ENCODE results near the gene RICTOR.
"Not testable (repeated sequence)": the region's sequence is repeated elsewhere in the genome, so short reads cannot be mapped to it uniquely, and the experiment has no call there.

RICTOR gene

DNA sequence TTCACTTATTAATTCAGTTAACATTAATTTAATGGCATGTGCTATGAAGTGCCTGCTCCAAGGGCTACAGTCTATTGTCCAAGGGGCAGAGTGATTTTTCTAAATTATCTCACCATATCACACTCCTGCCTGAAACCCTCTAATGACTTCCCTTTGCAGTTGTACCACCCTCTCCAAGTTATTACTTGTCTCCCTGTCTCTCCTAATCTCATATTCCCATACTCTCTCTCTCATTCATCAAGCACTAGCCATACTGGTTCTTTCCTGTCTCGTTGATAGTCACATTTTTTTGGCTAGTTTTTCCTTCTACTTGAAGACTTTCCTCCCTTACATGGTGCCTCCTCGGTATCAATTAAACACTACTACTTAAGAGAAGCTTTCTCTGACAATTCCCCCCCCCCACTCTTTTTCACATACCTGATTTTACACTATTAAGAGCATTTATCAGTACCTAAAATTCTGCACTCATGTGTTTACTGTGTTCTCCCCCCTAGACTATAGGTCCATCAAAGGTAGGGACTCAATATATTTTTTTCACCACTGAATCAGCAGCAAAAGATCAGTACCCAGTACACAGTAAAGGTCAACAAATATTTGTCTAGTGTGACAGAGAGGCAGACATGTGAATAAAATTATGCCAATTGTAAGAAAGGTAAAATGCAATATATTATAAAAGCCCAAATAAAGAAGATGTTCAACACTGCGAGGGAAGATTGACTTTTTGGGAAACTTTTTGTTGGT is 19.0 kb downstream of the RICTOR start:
- no peak for DNase-seq (ENCODE audit: low spot score)

GRCh38 chr5:39053189-39053588 is 21.0 kb downstream of the RICTOR start:
- DNase-seq (ENCODE audit: low spot score), result no peak

- DNase-seq (ENCODE audit: low spot score), result no peak
These were observed 22.1 kb downstream of the RICTOR start for GRCh38 chr5:39052141-39052540.

DNA sequence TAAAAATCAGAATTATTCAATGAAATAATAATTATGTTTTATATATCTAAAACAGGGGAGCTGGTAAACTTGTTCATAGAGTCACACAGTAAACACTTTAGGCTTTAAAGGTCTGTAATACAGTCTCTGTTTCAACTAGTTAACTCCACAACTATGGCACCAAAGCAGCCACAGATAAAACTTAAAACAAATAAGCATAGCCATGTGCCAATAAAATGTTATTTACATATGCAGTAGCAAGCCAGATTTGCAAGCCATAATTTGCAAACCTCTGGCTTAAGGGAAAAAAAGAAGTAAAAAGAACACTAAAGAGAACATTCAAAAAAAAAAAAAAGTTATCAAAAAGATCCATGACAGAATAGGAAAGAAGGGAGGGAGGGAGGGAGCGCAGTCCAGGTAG is 24.9 kb downstream of the RICTOR start:
- DNase-seq (ENCODE audit: low spot score), result no peak

DNA sequence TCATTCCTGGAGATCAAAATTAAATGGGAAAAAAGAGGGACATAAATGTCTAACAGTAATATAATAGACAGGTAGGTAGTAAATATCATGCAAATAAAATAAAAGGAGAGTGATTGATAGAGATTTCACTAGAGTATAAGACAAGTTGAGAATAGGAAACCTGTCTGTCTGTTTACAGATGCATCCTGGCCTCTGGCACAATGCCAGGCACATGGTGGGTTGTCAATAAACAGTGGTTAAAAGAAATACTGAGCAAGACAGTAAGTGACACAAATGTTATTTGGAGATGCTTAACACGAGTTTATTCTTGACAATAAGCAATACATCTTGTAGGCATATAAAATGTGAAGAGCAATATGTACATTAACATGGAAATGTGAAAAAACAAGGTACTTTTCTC is 33.3 kb downstream of the RICTOR start:
- DNase-seq (ENCODE audit: low spot score), result no peak

DNA sequence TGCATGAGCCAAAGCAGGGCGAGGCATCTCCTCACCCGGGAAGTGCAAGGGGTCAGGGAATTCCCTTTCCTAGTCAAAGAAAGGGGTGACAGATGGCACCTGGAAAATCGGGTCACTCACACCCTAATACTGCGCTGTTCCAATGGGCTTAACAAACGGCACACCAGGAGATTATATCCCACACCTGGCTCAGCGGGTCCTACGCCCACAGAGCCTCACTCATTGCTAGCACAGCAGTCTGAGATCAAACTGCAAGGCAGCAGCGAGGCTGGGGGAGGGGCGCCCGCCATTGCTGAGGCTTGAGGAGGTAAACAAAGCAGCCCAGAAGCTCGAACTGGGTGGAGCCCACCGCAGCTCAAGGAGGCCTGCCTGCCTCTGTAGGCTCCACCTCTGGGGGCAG is 39.7 kb downstream of the RICTOR start:
- DNase-seq (ENCODE audit: low spot score), result not testable (repeated sequence)

DNA sequence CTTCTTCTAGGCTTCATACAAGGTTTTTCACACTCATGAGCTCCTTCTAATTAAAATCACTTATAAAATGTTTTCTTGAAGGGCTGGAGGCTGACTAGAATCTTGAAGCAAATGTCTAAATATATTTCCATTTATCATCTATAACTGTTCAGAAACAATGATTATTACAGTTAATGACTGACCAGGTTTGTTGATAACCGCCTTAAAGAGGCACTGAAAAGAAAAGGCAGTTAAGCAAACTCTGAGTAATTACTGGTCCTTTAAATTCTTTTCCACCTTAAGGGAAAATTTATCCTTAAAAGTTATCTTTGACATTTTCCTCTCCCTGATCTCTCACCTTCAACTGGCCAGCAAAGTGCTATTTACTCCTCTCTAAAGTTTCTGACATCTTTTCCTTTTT is 43.2 kb downstream of the RICTOR start:
- no peak for DNase-seq (ENCODE audit: low spot score)

DNA sequence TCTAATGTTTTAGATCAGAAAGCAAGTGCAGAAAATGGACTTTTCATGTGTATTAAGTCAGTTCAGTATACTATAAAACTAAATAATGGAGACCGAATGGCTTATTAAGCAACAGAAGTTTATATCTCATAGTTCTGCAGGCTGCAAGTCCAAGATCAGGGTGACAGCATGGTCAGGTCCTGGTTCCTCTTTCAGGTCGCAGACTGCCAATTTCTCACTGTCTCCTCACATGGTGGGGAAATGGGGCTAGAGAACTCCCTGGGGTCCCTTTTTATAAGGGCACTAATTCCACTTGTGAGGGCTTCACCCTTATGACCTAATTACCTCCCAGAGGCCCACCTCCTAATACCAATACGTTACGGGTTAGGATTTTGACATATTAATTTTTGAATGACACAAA is 48.7 kb downstream of the RICTOR start:
- no peak for DNase-seq (ENCODE audit: low spot score)

DNA sequence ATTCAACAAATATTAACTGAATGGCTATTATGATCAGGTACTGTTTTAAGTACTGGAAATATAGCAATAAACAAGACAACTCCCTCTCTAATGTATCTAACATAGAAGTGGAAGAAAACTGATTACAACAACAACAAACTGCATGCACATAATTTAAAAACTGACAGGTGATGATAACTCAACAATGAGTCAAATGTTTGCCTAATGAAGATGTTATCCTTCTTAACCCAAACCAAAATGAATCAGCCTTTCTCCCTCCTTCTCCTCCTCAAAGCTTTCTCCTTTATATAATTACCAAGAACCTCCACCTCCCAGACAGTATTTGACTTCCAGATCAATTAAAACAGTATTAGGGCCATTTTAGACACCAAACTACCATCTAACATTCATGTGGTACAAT is 49.3 kb downstream of the RICTOR start:
- DNase-seq (ENCODE audit: low spot score), result peak; percentile 16

- DNase-seq (ENCODE audit: low spot score), result no peak
These were observed 50.2 kb downstream of the RICTOR start for GRCh38 chr5:39024005-39024404.

GRCh38 chr5:39023121-39023520 is 51.1 kb downstream of the RICTOR start:
- DNase-seq (ENCODE audit: low spot score), result no peak

DNA sequence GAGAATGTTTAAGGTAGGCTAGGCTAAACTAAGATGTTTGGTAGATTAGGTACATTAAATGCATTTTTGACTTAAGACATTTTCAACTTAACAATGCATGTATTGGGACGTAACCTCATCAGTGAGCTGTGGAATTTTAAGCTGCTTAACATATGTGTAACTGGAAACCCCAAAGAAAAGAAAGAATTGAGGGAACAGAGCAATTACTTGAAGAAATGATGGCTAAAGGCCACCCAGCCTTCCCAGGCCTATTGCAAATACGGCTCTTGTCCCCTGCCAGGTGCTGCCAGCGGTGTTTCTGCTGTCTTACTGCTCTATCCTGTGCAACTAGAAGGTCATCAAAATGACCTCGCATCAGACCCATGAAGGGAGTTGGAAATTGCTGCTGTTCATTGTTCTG is 52.0 kb downstream of the RICTOR start:
- DNase-seq (ENCODE audit: low spot score), result no peak

GRCh38 chr5:39021413-39021812 is 52.8 kb downstream of the RICTOR start:
- DNase-seq (ENCODE audit: low spot score), result no peak

GRCh38 chr5:39020458-39020857 is 53.7 kb downstream of the RICTOR start:
- no peak for DNase-seq (ENCODE audit: low spot score)

GRCh38 chr5:39019254-39019653 is 54.9 kb downstream of the RICTOR start:
- no peak for DNase-seq (ENCODE audit: low spot score)

DNA sequence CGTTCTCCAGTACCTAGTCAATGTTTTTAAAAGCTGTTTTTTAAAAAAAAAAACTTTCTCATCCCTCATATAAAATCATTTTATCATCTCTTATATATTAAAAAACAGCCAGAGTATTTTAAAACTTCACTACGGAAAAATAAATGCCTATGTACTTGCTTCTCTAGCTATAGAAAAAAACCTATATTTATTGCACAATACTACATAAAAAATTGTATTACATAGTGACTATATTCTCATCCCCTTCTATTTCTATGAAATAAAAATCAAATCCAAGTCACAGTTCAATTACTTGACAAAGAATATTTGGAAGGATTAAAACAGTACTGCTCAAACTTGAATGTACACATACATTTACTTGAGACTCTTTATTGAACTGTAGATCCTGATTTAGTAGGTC is 56.7 kb downstream of the RICTOR start:
- no peak for DNase-seq (ENCODE audit: low spot score)

DNA sequence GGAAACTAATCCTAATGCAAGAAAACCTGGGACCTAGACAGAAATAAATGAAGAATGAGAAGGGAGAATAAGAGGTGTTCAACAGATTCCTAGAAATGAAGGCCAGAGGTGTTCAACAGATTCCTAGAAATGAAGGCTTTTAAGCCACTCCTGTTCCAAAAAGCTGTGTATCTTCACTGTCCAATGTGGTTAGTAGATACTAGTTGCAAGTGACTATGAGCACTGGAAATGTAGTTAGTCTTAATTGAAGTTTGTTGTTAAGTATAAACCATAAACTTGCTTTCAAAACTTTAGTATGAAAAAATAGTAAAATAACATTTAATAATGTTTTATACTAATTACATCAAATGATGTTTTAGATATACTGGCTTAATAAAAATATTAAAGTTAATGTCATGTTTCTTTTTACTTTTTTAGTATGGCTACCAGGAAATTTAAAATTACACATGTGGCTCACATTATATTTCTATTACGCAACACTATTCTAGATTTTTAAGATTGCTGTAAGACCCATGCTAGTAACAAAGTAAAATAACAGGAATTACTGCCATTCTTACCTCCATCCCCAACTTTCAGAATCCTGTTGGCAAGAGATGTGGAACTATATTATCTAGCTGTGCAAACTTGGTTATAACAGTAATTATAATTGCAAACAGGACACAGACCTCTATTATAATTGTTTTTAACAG is 57.5 kb downstream of the RICTOR start:
- no peak for DNase-seq (ENCODE audit: low spot score)

- DNase-seq (ENCODE audit: low spot score), result peak; percentile 46
These were observed 58.2 kb downstream of the RICTOR start for GRCh38 chr5:39015743-39016586.

DNA sequence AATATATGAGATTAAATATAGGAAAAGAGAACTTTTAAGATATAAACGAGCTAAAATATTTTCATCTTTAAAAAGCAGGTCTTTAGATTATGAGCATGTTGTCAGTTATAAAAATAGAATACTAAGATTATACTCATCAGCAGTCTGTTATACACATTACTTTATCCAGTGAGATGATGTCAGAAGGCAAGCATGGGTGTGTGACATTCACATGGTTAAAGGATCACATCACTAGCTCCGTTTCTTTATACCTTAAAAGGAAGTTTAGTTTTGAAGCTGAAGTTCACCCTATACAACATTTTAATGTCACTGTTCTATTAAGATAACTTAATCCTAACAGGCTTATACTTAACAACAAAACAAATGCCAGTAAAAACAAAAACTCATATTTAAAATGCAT is 59.6 kb downstream of the RICTOR start:
- DNase-seq (ENCODE audit: low spot score), result peak; percentile 50

DNA sequence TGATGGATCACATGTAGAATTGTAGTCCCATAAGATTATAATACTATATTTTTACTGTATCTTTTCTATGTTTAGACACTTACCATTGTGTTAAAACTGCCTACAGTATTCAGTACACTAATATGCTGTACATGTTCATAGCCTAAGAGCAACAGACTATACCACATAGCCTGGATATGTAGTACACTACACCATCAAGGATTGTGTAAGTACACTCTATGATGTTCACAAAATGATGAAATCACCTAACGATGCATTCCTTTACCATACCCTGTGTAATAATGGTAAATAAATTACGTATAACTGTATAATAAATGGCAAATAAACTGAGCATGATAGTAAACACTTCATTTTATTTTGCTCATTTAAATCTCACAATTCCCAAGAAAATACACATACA is 60.3 kb downstream of the RICTOR start:
- DNase-seq (ENCODE audit: low spot score), result no peak

DNA sequence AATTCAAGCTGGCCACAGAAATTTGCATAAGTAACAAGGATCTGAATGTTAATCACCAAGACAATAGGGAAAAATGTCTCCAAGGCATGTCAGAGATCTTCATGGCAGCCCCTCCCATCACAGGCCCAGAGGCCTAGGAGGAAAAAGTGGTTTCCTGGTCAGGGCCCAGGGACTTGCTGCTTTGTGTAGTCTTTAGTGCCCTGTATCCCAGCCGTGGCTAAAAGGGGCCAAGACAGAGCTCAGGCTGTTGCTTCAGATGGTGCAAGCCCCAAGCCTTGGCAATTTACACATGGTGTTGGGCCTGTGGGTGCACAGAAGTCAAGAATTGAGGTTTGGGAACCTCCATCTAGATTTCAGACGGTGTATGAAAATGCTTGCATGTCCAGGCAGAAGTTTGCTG is 63.2 kb downstream of the RICTOR start:
- DNase-seq (ENCODE audit: low spot score), result not testable (repeated sequence)

DNA sequence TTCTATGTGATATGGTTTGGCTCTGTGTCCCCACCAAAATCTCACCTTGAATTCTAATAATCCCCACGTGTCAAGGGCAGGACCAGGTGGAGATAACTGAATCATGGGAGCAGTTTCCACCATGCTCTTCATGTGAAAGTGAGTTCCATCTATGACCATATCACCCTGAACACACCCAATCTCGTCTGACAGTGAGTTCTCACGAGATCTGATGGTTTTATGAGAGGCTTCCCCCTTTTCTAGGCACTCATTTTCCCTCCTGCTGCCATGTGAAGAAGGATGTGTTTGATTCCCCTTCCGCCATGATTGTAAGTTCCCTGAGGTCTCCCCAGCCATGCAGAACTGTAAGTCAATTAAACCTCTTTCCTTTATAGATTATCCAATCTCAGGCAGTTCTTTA is 64.2 kb downstream of the RICTOR start:
- DNase-seq (ENCODE audit: low spot score), result no peak

- no peak for DNase-seq (ENCODE audit: low spot score)
These were observed 64.9 kb downstream of the RICTOR start for GRCh38 chr5:39009280-39009679.

All from AG20443 (cell line).